H1 (cell line): ENCODE data around the gene PRKCH. TPM values are rescaled to one million over a fixed set of nuclear protein-coding genes. Genes with fewer than 3 reads are reported as not detected.

ENCODE experiments used
- CTCF ChIA-PET: fragments of 300-600 bp; sonication (Branson Sonifier 250); formaldehyde crosslinking; loops from one replicate; lab custom pipeline; 2021; ENCODE audit not compliant: partially characterized antibody; lab: Charles Lee
- POLR2A ChIA-PET: fragments of 300-600 bp; sonication (Branson Sonifier 250); formaldehyde crosslinking; loops from one replicate; lab custom pipeline; 2021; ENCODE audit warnings: inconsistent platforms; ENCODE audit not compliant: partially characterized antibody; lab: Charles Lee
- DNase-seq, 2 experiments: peaks; one replicate each; pipeline versions ENCODE4 v3.0.0 to v3.0.0-alpha.2; 2010 to 2022; ENCODE audit warnings: low spot score in 2 of 2, low read depth in 1 of 2, mixed read lengths in 1 of 2
- FAIRE-seq: peaks from 2 replicates; lab custom pipeline; 2011; peaks lifted over from hg19 to GRCh38; lab: Jason Lieb, UNC
- H2AFZ ChIP-seq: 2 replicates; pipeline ENCODE4 v1.8.1; 2012; ENCODE audit warnings: low read length, inconsistent platforms
- H2AK5ac ChIP-seq: 2 replicates; pipeline ENCODE4 v1.6.1; 2013; ENCODE audit warnings: low read depth, low read length
- H2BK120ac ChIP-seq: replicated peaks from 2 replicates; pipeline ENCODE3; 2013; ENCODE audit warnings: low read depth, low read length, inconsistent platforms
- H2BK12ac ChIP-seq: 2 replicates; pipeline ENCODE4 v1.6.1; 2013; ENCODE audit warnings: low read depth, low read length
- H2BK15ac ChIP-seq: 2 replicates; pipeline ENCODE4 v1.6.1; 2013; ENCODE audit warnings: low read length
- H2BK20ac ChIP-seq: 2 replicates; pipeline ENCODE4 v1.6.1; 2013; ENCODE audit warnings: low read length
- H2BK5ac ChIP-seq: 2 replicates; pipeline ENCODE4 v1.6.1; 2013; ENCODE audit warnings: low read depth, low read length
- H3K14ac ChIP-seq: 2 replicates; pipeline ENCODE4 v1.6.1; 2013; ENCODE audit warnings: inconsistent platforms; ENCODE audit not compliant: insufficient read length
- H3K18ac ChIP-seq: 2 replicates; pipeline ENCODE4 v1.6.1; 2013; ENCODE audit warnings: low read length; ENCODE audit errors: extremely low read depth
- H3K23ac ChIP-seq: 2 replicates; pipeline ENCODE4 v1.6.1; 2013; ENCODE audit warnings: inconsistent platforms; ENCODE audit not compliant: insufficient read length
- H3K23me2 ChIP-seq: 2 replicates; pipeline ENCODE4 v1.6.1; 2013; ENCODE audit warnings: low read depth, low read length
- H3K27ac ChIP-seq: 2 replicates; pipeline ENCODE4 v1.6.1; 2011; ENCODE audit warnings: low read depth, low read length, inconsistent platforms
- H3K27me3 ChIP-seq, 4 experiments: replicated peaks in 1 of 4; 1 replicate in 1 of 4; 2 replicates in 3 of 4; pipeline versions ENCODE4 v1.6.1 to v1.8.1; 2011 to 2013; ENCODE audit warnings: low read length in 3 of 4, mild to moderate bottlenecking in 3 of 4, inconsistent platforms in 2 of 4, mixed read lengths in 2 of 4, moderate library complexity in 1 of 4; ENCODE audit not compliant: control insufficient read depth in 3 of 4, insufficient read depth in 3 of 4; ENCODE audit errors: extremely low read depth in 1 of 4
- H3K36me3 ChIP-seq, 4 experiments: 2 replicates each; pipeline versions ENCODE4 v1.6.1 to v1.8.1; 2011 to 2013; ENCODE audit warnings: mild to moderate bottlenecking in 4 of 4, low read length in 3 of 4, moderate library complexity in 2 of 4, control low read depth in 1 of 4, inconsistent platforms in 1 of 4; ENCODE audit not compliant: insufficient read depth in 4 of 4, control insufficient read depth in 2 of 4
- H3K4ac ChIP-seq: replicated peaks from 2 replicates; pipeline ENCODE3; 2013; ENCODE audit warnings: low read length, low read depth, mixed read lengths, inconsistent platforms; ENCODE audit not compliant: insufficient read length
- H3K4me1 ChIP-seq, 4 experiments: replicated peaks in 1 of 4; 1 replicate in 1 of 4; 2 replicates in 3 of 4; pipeline versions ENCODE4 v1.6.1 to v1.8.1; 2011 to 2013; ENCODE audit warnings: low read length in 3 of 4, inconsistent platforms in 2 of 4, mixed read lengths in 1 of 4; ENCODE audit not compliant: insufficient read depth in 4 of 4, control insufficient read depth in 3 of 4
- H3K4me2 ChIP-seq, 2 experiments: 2 replicates each; pipeline versions ENCODE4 v1.6.1 to v1.8.1; 2011 to 2013; ENCODE audit warnings: low read depth in 2 of 2, low read length in 2 of 2, control low read depth in 1 of 2, inconsistent platforms in 1 of 2, mild to moderate bottlenecking in 1 of 2; ENCODE audit not compliant: insufficient read depth in 1 of 2
- H3K4me3 ChIP-seq, 4 experiments: fragments of 200-600, 300-600 bp in 1 of 4; sonication (generic), shearing (Covaris generic), sonication (Bioruptor Twin) in 1 of 4; 2 replicates each; pipeline versions ENCODE4 v1.5.1 to v1.8.1; 2011 to 2016; ENCODE audit warnings: low read length in 4 of 4, low read depth in 3 of 4, control low read depth in 2 of 4, inconsistent platforms in 2 of 4, mild to moderate bottlenecking in 2 of 4, mixed read lengths in 1 of 4, moderate library complexity in 1 of 4; ENCODE audit not compliant: insufficient read depth in 2 of 4; ENCODE audit errors: extremely low read depth in 1 of 4
- H3K56ac ChIP-seq: replicated peaks from 2 replicates; pipeline ENCODE3; 2013; ENCODE audit warnings: low read depth, mild to moderate bottlenecking, mixed read lengths, low read length, inconsistent platforms; ENCODE audit not compliant: insufficient read length
- H3K79me1 ChIP-seq: 2 replicates; pipeline ENCODE4 v1.6.1; 2013; ENCODE audit warnings: low read depth, low read length, control low read depth
- H3K79me2 ChIP-seq, 2 experiments: 2 replicates each; pipeline versions ENCODE4 v1.6.1 to v1.8.1; 2012 to 2013; ENCODE audit warnings: low read length in 2 of 2, mild to moderate bottlenecking in 2 of 2, inconsistent platforms in 1 of 2; ENCODE audit not compliant: insufficient read depth in 2 of 2, control insufficient read depth in 1 of 2
- H3K9ac ChIP-seq, 4 experiments: replicated peaks in 1 of 4; 1 replicate in 1 of 4; 2 replicates in 3 of 4; pipeline versions ENCODE4 v1.6.1 to v1.8.1; 2011 to 2013; ENCODE audit warnings: low read depth in 3 of 4, low read length in 3 of 4, control low read depth in 2 of 4, mild to moderate bottlenecking in 2 of 4, moderate library complexity in 2 of 4, inconsistent platforms in 1 of 4; ENCODE audit errors: extremely low read depth in 1 of 4
- H3K9me3 ChIP-seq, 2 experiments: 2 replicates each; pipeline versions ENCODE4 v1.6.1 to v1.8.1; 2012 to 2013; ENCODE audit warnings: mild to moderate bottlenecking in 2 of 2, moderate library complexity in 2 of 2, control low read depth in 1 of 2, inconsistent platforms in 1 of 2, low read depth in 1 of 2, low read length in 1 of 2, mixed read lengths in 1 of 2; ENCODE audit not compliant: insufficient read depth in 2 of 2
- H4K20me1 ChIP-seq, 2 experiments: replicated peaks in 1 of 2; 2 replicates each; pipeline versions ENCODE3 to v1.8.1; 2011 to 2013; ENCODE audit warnings: inconsistent platforms in 2 of 2, low read length in 2 of 2, mild to moderate bottlenecking in 1 of 2; ENCODE audit not compliant: insufficient read depth in 2 of 2, control insufficient read depth in 1 of 2
- H4K5ac ChIP-seq: 2 replicates; pipeline ENCODE4 v1.6.1; 2013; ENCODE audit warnings: low read length, low read depth, mixed read lengths, inconsistent platforms; ENCODE audit not compliant: insufficient read length
- H4K8ac ChIP-seq: 2 replicates; pipeline ENCODE4 v1.8.0; 2013; ENCODE audit warnings: mild to moderate bottlenecking, moderate library complexity, low read length, inconsistent platforms; ENCODE audit not compliant: insufficient read depth; ENCODE audit errors: extremely low read depth
- H4K91ac ChIP-seq: replicated peaks from 2 replicates; pipeline ENCODE3; 2013; ENCODE audit warnings: low read length, mixed read lengths, inconsistent platforms; ENCODE audit not compliant: insufficient read length
- ATF2 ChIP-seq: IDR thresholded peaks from 2 replicates; pipeline ENCODE4 v1.6.1; 2012; ENCODE audit warnings: low read length, inconsistent platforms
- CHD2 ChIP-seq: IDR thresholded peaks from 2 replicates; pipeline ENCODE4 v1.6.1; 2012; ENCODE audit warnings: low read length, improper control_type of control experiment
- EP300 ChIP-seq, 2 experiments: IDR thresholded peaks; 1 replicate in 1 of 2; 2 replicates in 1 of 2; pipeline ENCODE4 v1.6.1; 2011 to 2012; ENCODE audit warnings: low read depth in 2 of 2, low read length in 2 of 2, mild to moderate bottlenecking in 2 of 2, borderline replicate concordance in 1 of 2, inconsistent platforms in 1 of 2, moderate library complexity in 1 of 2
- EZH2 ChIP-seq: fragments of 200-600 bp; sonication (generic); IDR thresholded peaks from 2 replicates; pipeline ENCODE4 v1.7.1; 2012; ENCODE audit warnings: low read depth, mild to moderate bottlenecking, moderate library complexity, low read length, inconsistent platforms; ENCODE audit not compliant: severe bottlenecking
- HDAC2 ChIP-seq, 2 experiments: fragments of 300-600 bp in 1 of 2; sonication (generic) in 1 of 2; IDR thresholded peaks; 2 replicates each; pipeline ENCODE4 v1.6.1; 2011 to 2012; ENCODE audit warnings: low read depth in 2 of 2, low read length in 2 of 2, mild to moderate bottlenecking in 2 of 2, moderate library complexity in 2 of 2, borderline replicate concordance in 1 of 2, inconsistent platforms in 1 of 2
- PHF8 ChIP-seq: fragments of 200-600 bp; sonication (generic); conservative IDR thresholded peaks from 2 replicates; pipeline ENCODE4 v1.7.1; 2012; ENCODE audit warnings: low read depth, mild to moderate bottlenecking, inconsistent platforms, low read length, moderate library complexity
- SUZ12 ChIP-seq: fragments of 200-600 bp; sonication (generic); IDR thresholded peaks from 2 replicates; pipeline ENCODE4 v1.6.1; 2012; ENCODE audit warnings: mild to moderate bottlenecking, inconsistent platforms, low read length, moderate library complexity, mixed read lengths
- YY1 ChIP-seq: IDR thresholded peaks from 2 replicates; pipeline ENCODE4 v1.6.1; 2011; ENCODE audit warnings: low read depth, mild to moderate bottlenecking, low read length
- WGBS, 2 experiments: shearing (Covaris generic) in 1 of 2; methylation state at CpG; one replicate each; pipeline versions ENCODE4 v1.1.6 to v1.1.7; 2013 to 2015; ENCODE audit warnings: low lambda C conversion rate in 2 of 2, mixed read lengths in 2 of 2, inconsistent platforms in 1 of 2, low coverage in 1 of 2, missing lambda C conversion rate in 1 of 2; ENCODE audit not compliant: insufficient replicate concordance in 2 of 2, insufficient coverage in 1 of 2, insufficient read length in 1 of 2; ENCODE audit errors: extremely low coverage in 1 of 2, missing lambda C conversion rate in 1 of 2; 5-methylcytosine and 5-hydroxymethylcytosine counted together
- polyA plus RNA-seq, 7 experiments: library from polyadenylated mRNA; depleted of rRNA in 3 of 7; stranded (reverse) in 5 of 7; unstranded in 2 of 7; fragments of >200 nt in 5 of 7; fragments of 200-250 nt in 2 of 7; gene quantifications; 1 replicate in 5 of 7; 2 replicates in 1 of 7; 4 replicates in 1 of 7; pipeline versions ENCODE4 v1.2.1 to v1.2.3, GENCODE V29; 2011 to 2013; ENCODE audit warnings: missing spikeins in 2 of 7, mixed read lengths in 2 of 7
- total RNA-seq: library from RNA; stranded (reverse); fragmentation: NEBNext Ultra II Directional; extraction: Animal tissue kit (Norgen Biotek cat#: 25700); gene quantifications from 2 replicates; pipeline ENCODE4 v1.2.1, GENCODE V29; 2021

The PRKCH gene
- total and polyA plus RNA-seq, 2 of the 8 experiments (the other 6 are each of a cell fraction or from before 2014, with no cell fraction given) = 6.4 to 7.0 TPM

GRCh38 chr14:61350427-61351270 lies 29.3 kb downstream of the PRKCH start:
- Histone ChIP-seq H3K27me3 (no peaks in the 10 kb centered on the region), H2BK5ac (no peak overlapping the region), H2AFZ (no peak overlapping the region), H2AK5ac (no peak overlapping the region), H2BK15ac (no peak overlapping the region), H3K18ac (no peak overlapping the region), H3K36me3 (no peaks in the 10 kb centered on the region), H3K9me3 (no peaks in the 10 kb centered on the region), H4K5ac (no peak overlapping the region), H3K4ac (no peak overlapping the region), H4K91ac (no peak overlapping the region), H4K20me1 (no peaks in the 10 kb centered on the region), H2BK12ac (no peak overlapping the region), H3K79me1 (no peaks in the 10 kb centered on the region), H4K8ac (no peak overlapping the region), H3K27ac (no peak overlapping the region), H2BK20ac (no peak overlapping the region), H3K4me1 (peaks cover 0 to 1% (median 0%) of the 10 kb centered on the region in 4 experiments; a peak in 2 of 7 replicates), H3K23ac (no peak overlapping the region), H3K56ac (no peak overlapping the region), H2BK120ac (no peak overlapping the region), H3K79me2 (no peaks in the 10 kb centered on the region), H3K23me2 (no peaks in the 10 kb centered on the region), H3K4me2 (no peak overlapping the region), H3K4me3 (no peak overlapping the region), H3K9ac (no peak overlapping the region), H3K14ac (no peak overlapping the region)
- CTCF ChIA-PET = interaction anchor here (0.6 to 0.7 kb wide), 2 partner anchors 31 to 364 kb away, joined by 3 to 4 read pairs; no protein-coding TSS in a partner anchor
- POLR2A ChIA-PET = no interaction called here
- FAIRE-seq = no peak
- no peak for DNase-seq
- TF ChIP-seq ATF2 (no peak), EP300 (IDR thresholded peaks at IDR 0.05; ENCODE audit: borderline replicate concordance in 1 of 2, low read depth in 2 of 2, low read length in 2 of 2) (no peak), EZH2 (no peak), CHD2 (no peak), HDAC2 (IDR thresholded peaks at IDR 0.05; ENCODE audit: borderline replicate concordance in 1 of 2, low read depth in 2 of 2, low read length in 2 of 2) (no peak), YY1 (no peak), PHF8 (no peak), SUZ12 (no peak)
- 84% methylated on average over 6 of the region's 6 CpGs; no CpG with 5 or more reads in 1 of the 2 experiments for WGBS, 2 experiments
